HG02759 (cell line): ENCODE data around the gene ZNF813.
"Not testable (repeated sequence)": the region's sequence is repeated elsewhere in the genome, so short reads cannot be mapped to it uniquely, and the experiment has no call there.

Experiments used
- ATAC-seq: cut with Tn5 transposase; IDR thresholded peaks from one replicate; pipeline ENCODE4 v1.9.1; 2021; ENCODE audit warnings: mild to moderate bottlenecking, moderate library complexity; ENCODE audit not compliant: unreplicated experiment

ZNF813 gene

GRCh38 chr19:53467485-53468262 is at the start of gene ZNF813:
ZNF813 (plus strand) TSS chr19:53467733; CDS start chr19:53483823, 16,090 bp downstream.
- peak; percentile 93 for ATAC-seq

GRCh38 chr19:53420520-53421315 is 46.8 kb upstream of the ZNF813 start:
- ATAC-seq = not testable (repeated sequence)

- ATAC-seq = no peak
These were observed 45.0 kb upstream of the ZNF813 start for GRCh38 chr19:53422551-53422950.

- not testable (repeated sequence) for ATAC-seq
These were observed 44.5 kb upstream of the ZNF813 start for GRCh38 chr19:53423074-53423473.

GRCh38 chr19:53423680-53424079 is 43.9 kb upstream of the ZNF813 start:
- not testable (repeated sequence) for ATAC-seq

GRCh38 chr19:53424968-53425597 is 42.5 kb upstream of the ZNF813 start:
- no peak for ATAC-seq

GRCh38 chr19:53431399-53432087 is 36.0 kb upstream of the ZNF813 start, which contains the start of gene ZNF761:
ZNF761 (plus strand) TSS chr19:53431984; CDS start chr19:53447269, 15,285 bp downstream.
- ATAC-seq = peak; percentile 98

GRCh38 chr19:53432088-53432661 is 35.4 kb upstream of the ZNF813 start:
- ATAC-seq = peak; percentile 35

GRCh38 chr19:53443809-53444208 is 23.7 kb upstream of the ZNF813 start:
- ATAC-seq = not testable (repeated sequence)

GRCh38 chr19:53447196-53447595 is 20.3 kb upstream of the ZNF813 start:
- ATAC-seq = not testable (repeated sequence)

- ATAC-seq = no peak
These were observed 11.7 kb upstream of the ZNF813 start for GRCh38 chr19:53455828-53456227.

- ATAC-seq = not testable (repeated sequence)
These were observed 7.3 kb upstream of the ZNF813 start for GRCh38 chr19:53460131-53460721.

GRCh38 chr19:53461866-53462265 is 5.7 kb upstream of the ZNF813 start:
- ATAC-seq = no peak

- no peak for ATAC-seq
These were observed 4.7 kb upstream of the ZNF813 start for GRCh38 chr19:53462861-53463260.

GRCh38 chr19:53463263-53463662 is 4.3 kb upstream of the ZNF813 start:
- no peak for ATAC-seq

GRCh38 chr19:53466726-53467484 is 628 bp upstream of the ZNF813 start:
- ATAC-seq = peak; percentile 36

- ATAC-seq = not testable (repeated sequence)
These were observed 1.1 kb downstream of the ZNF813 start for GRCh38 chr19:53468628-53469027.

GRCh38 chr19:53471916-53472315 is 4.4 kb downstream of the ZNF813 start:
- ATAC-seq = no peak

GRCh38 chr19:53474832-53475231 is 7.3 kb downstream of the ZNF813 start:
- not testable (repeated sequence) for ATAC-seq
